HUES48 (cell line): ENCODE results near the gene DOCK9.

Experiments used
- H3K27ac ChIP-seq: one replicate; pipeline ENCODE4 v1.7.0; 2013; ENCODE audit warnings: low read depth, low read length, inconsistent platforms
- H3K27me3 ChIP-seq: 2 replicates; pipeline ENCODE4 v1.6.1; 2013; ENCODE audit warnings: mild to moderate bottlenecking, low read length; ENCODE audit not compliant: control insufficient read depth, insufficient read depth
- H3K36me3 ChIP-seq: 2 replicates; pipeline ENCODE4 v1.6.1; 2013; ENCODE audit warnings: low read length; ENCODE audit not compliant: control insufficient read depth, insufficient read depth
- H3K4me1 ChIP-seq: 2 replicates; pipeline ENCODE4 v1.6.1; 2013; ENCODE audit warnings: mild to moderate bottlenecking, low read length; ENCODE audit not compliant: control insufficient read depth, insufficient read depth
- H3K4me3 ChIP-seq: 2 replicates; pipeline ENCODE4 v1.5.1; 2013; ENCODE audit warnings: mild to moderate bottlenecking, low read depth, low read length
- H3K9ac ChIP-seq: 2 replicates; pipeline ENCODE4 v1.6.1; 2013; ENCODE audit warnings: mild to moderate bottlenecking, low read depth, low read length, moderate library complexity
- H3K9me3 ChIP-seq: 2 replicates; pipeline ENCODE4 v1.6.1; 2013; ENCODE audit warnings: low read length; ENCODE audit not compliant: control insufficient read depth, insufficient read depth

Gene DOCK9

GRCh38 chr13:98942997-98943396 is 34.9 kb downstream of the DOCK9 start:
- no peak overlapping the region for H3K27ac ChIP-seq

DNA sequence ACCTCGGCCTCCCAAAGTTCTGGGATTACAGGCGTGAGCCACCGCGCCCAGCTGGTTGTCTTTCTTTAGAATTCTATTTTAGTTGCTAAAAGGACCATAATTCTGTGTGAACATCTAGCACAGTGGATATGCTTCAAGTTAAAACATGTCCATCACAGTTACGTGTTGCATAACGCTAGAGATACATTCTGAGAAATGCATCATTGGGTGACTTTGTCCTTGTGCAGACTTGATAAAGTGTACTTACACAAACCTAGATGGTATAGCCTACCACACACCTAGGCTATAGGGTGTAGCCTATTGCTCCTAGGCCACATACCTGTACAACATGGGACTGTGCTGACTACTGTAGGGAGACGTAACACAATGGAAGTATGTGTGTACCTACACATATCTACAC is 35.4 kb downstream of the DOCK9 start:
- Histone ChIP-seq H3K27me3 (no peaks in the 10 kb centered on the region), H3K27ac (no peak overlapping the region), H3K4me3 (no peak overlapping the region), H3K9me3 (no peaks in the 10 kb centered on the region), H3K9ac (no peak overlapping the region), H3K36me3 (no peaks in the 10 kb centered on the region), H3K4me1 (peaks cover 29% of the 10 kb centered on the region)

More at GRCh38 chr13:98942997-98943396, 34.9 kb downstream of the DOCK9 start:
- H3K4me1 ChIP-seq, result peaks cover 24% of the 10 kb centered on the region
- H3K4me3 ChIP-seq, result no peak overlapping the region
- no peaks in the 10 kb centered on the region for H3K27me3 ChIP-seq
- no peaks in the 10 kb centered on the region for H3K9me3 ChIP-seq
- no peaks in the 10 kb centered on the region for H3K36me3 ChIP-seq
- no peak overlapping the region for H3K9ac ChIP-seq

DNA sequence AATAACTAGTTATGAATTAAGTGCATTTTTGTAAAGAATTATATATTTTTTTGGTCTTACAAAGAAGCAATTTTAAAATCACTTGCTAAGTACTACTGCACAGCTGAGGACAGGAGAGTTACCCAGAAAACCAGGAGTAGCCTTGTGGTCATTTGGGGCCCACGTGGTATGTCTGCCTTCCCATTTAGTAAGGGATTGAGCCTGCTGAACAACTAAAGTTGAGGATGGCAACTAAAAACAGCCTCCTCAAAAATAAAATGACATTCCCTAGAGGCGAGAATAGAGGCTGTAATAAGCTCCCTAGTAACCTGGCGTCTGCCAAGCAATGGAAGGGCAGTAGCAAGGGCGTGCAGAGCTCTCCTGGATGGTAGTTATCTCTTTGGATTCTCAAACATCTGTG is 36.3 kb downstream of the DOCK9 start:
- Histone ChIP-seq H3K27ac (no peak overlapping the region), H3K9ac (no peak overlapping the region), H3K36me3 (no peaks in the 10 kb centered on the region), H3K4me3 (no peak overlapping the region), H3K27me3 (no peaks in the 10 kb centered on the region), H3K4me1 (peaks cover 36% of the 10 kb centered on the region), H3K9me3 (no peaks in the 10 kb centered on the region)

DNA sequence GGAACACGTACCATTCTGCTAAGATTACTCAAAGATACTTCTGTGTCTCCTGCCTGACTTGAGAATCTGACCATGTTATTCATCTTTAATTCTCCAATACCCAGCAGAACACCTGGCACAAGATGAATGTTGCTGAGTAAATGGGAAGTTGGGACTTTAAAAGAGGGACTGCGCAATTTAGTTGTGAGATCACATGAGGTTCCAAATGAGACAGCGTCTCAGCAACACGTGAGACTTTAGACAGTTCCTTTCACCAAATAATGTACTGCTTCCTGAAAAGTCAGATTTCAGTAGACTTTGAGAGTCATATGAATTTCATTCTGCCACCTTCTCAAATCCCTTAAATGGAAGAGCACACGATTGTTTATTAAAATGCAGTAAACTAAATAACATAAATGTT is 36.7 kb downstream of the DOCK9 start:
- H3K36me3 ChIP-seq, result no peaks in the 10 kb centered on the region
- no peak overlapping the region for H3K4me3 ChIP-seq
- no peak overlapping the region for H3K27ac ChIP-seq
- no peaks in the 10 kb centered on the region for H3K27me3 ChIP-seq
- H3K9ac ChIP-seq, result no peak overlapping the region
- H3K4me1 ChIP-seq, result peaks cover 34% of the 10 kb centered on the region
- no peaks in the 10 kb centered on the region for H3K9me3 ChIP-seq

GRCh38 chr13:98940325-98941001 is 37.4 kb downstream of the DOCK9 start:
- Histone ChIP-seq H3K9me3 (no peaks in the 10 kb centered on the region), H3K36me3 (no peaks in the 10 kb centered on the region), H3K9ac (no peak overlapping the region), H3K4me1 (peaks cover 31% of the 10 kb centered on the region), H3K27me3 (no peaks in the 10 kb centered on the region), H3K4me3 (no peak overlapping the region), H3K27ac (no peak overlapping the region)

DNA sequence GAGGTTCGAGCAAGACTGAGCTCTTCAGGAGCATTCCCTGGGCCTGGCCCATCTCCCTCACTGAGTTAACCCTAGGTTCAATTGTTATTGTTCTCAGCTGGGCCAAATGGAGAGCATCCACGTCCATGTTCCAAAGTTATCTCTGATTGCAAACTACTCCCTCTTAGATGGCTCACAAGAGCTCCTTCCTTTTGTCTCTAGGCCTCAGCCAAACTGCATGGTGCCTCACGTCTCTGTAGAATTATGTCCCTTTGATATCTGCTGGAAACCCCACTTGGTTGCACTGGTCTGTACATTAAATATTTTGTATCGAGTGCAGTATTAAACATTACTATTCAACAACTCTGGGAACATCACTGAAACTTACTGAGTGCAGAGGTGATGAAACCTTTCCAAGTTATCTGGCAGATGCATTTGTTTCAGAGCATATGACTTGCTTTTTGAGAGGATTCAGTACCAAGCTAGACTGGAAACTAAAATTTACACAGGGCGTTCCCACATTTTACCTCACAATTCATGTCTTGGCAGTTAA is 38.1 kb downstream of the DOCK9 start:
- Histone ChIP-seq H3K4me3 (no peak overlapping the region), H3K27ac (no peak overlapping the region), H3K27me3 (no peaks in the 10 kb centered on the region), H3K9me3 (no peaks in the 10 kb centered on the region), H3K4me1 (peaks cover 31% of the 10 kb centered on the region), H3K9ac (no peak overlapping the region), H3K36me3 (no peaks in the 10 kb centered on the region)

- H3K27ac ChIP-seq, result no peak overlapping the region
- H3K36me3 ChIP-seq, result no peaks in the 10 kb centered on the region
- H3K9me3 ChIP-seq, result no peaks in the 10 kb centered on the region; the same call in 1 of the 2 replicates
- no peaks in the 10 kb centered on the region for H3K27me3 ChIP-seq
- no peak overlapping the region for H3K9ac ChIP-seq
- H3K4me1 ChIP-seq, result peaks cover 31% of the 10 kb centered on the region
- no peak overlapping the region for H3K4me3 ChIP-seq
Measured at GRCh38 chr13:98938801-98939200, 39.1 kb downstream of the DOCK9 start.

- H3K9me3 ChIP-seq, result no peaks in the 10 kb centered on the region; the same call in 1 of the 2 replicates
- H3K4me1 ChIP-seq, result peaks cover 31% of the 10 kb centered on the region
- peak overlapping the region; percentile 83 for H3K27ac ChIP-seq
- H3K36me3 ChIP-seq, result no peaks in the 10 kb centered on the region
- no peaks in the 10 kb centered on the region for H3K27me3 ChIP-seq
- peak overlapping the region; percentile 33; the same call in 1 of the 2 replicates for H3K9ac ChIP-seq
- no peak overlapping the region for H3K4me3 ChIP-seq
Measured at GRCh38 chr13:98937911-98938381, 39.9 kb downstream of the DOCK9 start.

DNA sequence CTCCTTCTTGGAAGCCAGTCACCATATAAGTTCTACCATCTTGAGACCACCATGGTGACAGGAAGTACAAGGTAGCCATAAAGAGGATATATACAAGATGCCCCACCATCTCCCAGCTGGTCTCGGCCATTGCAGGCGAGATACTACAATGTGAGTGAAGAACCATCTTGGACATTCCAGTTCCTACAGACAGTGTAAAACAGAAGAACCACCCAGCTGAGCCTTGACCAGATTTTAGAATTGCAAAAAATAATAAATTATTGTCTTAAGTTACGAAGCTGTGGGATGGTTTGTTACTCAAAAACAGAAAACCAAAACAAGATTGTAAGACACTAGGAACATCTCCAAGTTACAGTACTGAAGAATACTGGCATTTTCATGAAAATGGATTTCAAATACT is 43.6 kb downstream of the DOCK9 start:
- H3K4me1 ChIP-seq, result peaks cover 27% of the 10 kb centered on the region
- no peaks in the 10 kb centered on the region for H3K36me3 ChIP-seq
- no peak overlapping the region for H3K4me3 ChIP-seq
- H3K9ac ChIP-seq, result no peak overlapping the region
- no peaks in the 10 kb centered on the region; the same call in 1 of the 2 replicates for H3K9me3 ChIP-seq
- H3K27me3 ChIP-seq, result no peaks in the 10 kb centered on the region
- H3K27ac ChIP-seq, result no peak overlapping the region

- no peaks in the 10 kb centered on the region for H3K27me3 ChIP-seq
- no peaks in the 10 kb centered on the region for H3K36me3 ChIP-seq
- H3K9ac ChIP-seq, result no peak overlapping the region
- H3K9me3 ChIP-seq, result no peaks in the 10 kb centered on the region; the same call in 1 of the 2 replicates
- H3K27ac ChIP-seq, result no peak overlapping the region
- peaks cover 25% of the 10 kb centered on the region for H3K4me1 ChIP-seq
- H3K4me3 ChIP-seq, result no peak overlapping the region
Measured at GRCh38 chr13:98930151-98930591, 47.7 kb downstream of the DOCK9 start.
